HL-60 (cell line): ENCODE data around the gene FOXF2.

Experiments
- GABPA ChIP-seq: IDR thresholded peaks from 2 replicates; pipeline ENCODE4 v1.6.1; 2012; ENCODE audit warnings: low read depth
- SPI1 ChIP-seq: IDR thresholded peaks from 2 replicates; pipeline ENCODE4 v1.6.1; 2012; ENCODE audit warnings: low read depth, mild to moderate bottlenecking, borderline replicate concordance
- TF ChIP-seq, protein P1 (sequence below): IDR thresholded peaks from one replicate; pipeline ENCODE4 v1.5.1; 2011; ENCODE audit warnings: low read length, control low read depth, inconsistent platforms; ENCODE audit not compliant: insufficient read depth
- TF ChIP-seq, protein P2 (sequence below): IDR thresholded peaks from 2 replicates; pipeline ENCODE4 v1.6.1; 2012; ENCODE audit warnings: low read depth; ENCODE audit not compliant: insufficient replicate concordance

DNA sequence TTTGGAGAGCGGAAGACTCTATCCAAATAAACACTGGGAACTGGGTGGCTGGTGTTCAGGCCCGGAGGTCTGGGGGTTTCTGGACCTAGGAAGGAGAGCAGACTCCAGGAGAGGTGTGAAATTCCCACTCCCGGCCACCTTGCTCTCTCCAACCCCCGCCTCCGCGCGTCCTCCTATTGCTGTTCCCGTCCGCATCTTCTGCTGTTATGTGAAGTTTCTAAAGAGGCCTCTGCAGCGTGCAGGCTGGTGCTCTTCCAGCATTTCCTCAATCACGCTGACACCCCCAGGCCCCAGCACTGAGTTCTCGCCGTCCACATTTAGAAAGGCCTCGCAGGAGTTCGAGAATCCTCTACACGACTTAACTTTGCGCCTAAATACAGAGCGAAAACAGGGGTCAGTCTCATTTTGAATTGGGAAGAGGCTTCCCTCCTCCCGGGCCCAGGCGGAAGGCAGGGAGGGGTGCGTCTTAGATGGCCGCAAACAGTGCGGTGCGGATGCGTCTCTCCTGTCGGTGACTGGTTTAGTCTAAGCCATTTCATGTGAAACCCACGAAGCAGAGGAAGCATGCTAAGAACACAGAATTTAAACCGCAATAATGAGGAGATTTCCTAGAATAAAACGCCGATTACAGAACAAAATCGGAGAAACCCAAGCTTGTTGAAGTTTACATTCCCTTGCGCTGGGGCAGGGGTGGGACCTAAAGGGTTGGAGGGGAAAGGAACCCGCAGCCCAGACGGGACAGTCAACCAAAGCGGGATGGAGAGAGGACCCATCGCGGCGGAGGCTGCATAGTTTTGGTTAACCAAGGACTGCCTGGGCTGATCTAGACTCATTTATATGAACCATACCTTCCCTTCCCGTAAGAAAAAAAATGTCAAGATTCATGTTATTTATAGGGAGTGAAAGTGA lies 4.0 kb upstream of the FOXF2 start:
- TF ChIP-seq, protein P1, sequence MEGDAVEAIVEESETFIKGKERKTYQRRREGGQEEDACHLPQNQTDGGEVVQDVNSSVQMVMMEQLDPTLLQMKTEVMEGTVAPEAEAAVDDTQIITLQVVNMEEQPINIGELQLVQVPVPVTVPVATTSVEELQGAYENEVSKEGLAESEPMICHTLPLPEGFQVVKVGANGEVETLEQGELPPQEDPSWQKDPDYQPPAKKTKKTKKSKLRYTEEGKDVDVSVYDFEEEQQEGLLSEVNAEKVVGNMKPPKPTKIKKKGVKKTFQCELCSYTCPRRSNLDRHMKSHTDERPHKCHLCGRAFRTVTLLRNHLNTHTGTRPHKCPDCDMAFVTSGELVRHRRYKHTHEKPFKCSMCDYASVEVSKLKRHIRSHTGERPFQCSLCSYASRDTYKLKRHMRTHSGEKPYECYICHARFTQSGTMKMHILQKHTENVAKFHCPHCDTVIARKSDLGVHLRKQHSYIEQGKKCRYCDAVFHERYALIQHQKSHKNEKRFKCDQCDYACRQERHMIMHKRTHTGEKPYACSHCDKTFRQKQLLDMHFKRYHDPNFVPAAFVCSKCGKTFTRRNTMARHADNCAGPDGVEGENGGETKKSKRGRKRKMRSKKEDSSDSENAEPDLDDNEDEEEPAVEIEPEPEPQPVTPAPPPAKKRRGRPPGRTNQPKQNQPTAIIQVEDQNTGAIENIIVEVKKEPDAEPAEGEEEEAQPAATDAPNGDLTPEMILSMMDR: no peak
- no peak for TF ChIP-seq GABPA
- TF ChIP-seq, protein P2, sequence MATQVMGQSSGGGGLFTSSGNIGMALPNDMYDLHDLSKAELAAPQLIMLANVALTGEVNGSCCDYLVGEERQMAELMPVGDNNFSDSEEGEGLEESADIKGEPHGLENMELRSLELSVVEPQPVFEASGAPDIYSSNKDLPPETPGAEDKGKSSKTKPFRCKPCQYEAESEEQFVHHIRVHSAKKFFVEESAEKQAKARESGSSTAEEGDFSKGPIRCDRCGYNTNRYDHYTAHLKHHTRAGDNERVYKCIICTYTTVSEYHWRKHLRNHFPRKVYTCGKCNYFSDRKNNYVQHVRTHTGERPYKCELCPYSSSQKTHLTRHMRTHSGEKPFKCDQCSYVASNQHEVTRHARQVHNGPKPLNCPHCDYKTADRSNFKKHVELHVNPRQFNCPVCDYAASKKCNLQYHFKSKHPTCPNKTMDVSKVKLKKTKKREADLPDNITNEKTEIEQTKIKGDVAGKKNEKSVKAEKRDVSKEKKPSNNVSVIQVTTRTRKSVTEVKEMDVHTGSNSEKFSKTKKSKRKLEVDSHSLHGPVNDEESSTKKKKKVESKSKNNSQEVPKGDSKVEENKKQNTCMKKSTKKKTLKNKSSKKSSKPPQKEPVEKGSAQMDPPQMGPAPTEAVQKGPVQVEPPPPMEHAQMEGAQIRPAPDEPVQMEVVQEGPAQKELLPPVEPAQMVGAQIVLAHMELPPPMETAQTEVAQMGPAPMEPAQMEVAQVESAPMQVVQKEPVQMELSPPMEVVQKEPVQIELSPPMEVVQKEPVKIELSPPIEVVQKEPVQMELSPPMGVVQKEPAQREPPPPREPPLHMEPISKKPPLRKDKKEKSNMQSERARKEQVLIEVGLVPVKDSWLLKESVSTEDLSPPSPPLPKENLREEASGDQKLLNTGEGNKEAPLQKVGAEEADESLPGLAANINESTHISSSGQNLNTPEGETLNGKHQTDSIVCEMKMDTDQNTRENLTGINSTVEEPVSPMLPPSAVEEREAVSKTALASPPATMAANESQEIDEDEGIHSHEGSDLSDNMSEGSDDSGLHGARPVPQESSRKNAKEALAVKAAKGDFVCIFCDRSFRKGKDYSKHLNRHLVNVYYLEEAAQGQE: no peak
- no peak for TF ChIP-seq SPI1
